Stimulated activated CD8-positive, alpha-beta memory T cell treated with anti-CD3 and anti-CD28 coated beads, Interleukin-15, amount 100 ng/mL, for 48 hours (primary cell): ENCODE measurements around the gene GPS1.

Experiments used
- DNase-seq, 2 donors: peaks; one replicate each; pipeline ENCODE4 v3.0.0-alpha.2; 2020; ENCODE audit warnings: low read depth in 2 of 2

Gene GPS1

DNA sequence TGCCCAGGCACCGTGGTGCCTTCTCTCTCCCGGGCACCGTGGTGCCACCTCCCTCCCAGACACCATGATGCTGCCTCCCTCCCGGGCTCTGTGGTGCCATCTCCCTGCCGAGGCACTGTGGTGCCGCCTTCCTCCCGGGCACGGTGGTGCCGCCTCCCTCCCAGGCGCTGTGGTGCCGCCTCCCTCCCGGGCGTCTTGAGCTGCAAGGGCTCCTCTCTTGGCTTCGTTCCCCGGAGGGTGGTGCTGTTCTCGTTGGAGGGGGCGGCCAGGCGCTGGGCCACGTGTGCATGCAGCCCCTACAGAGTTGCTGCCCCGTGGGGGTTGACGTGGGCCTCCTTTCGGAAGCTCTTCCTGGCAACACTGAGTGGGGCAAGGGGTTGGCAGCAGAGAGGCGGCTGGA is 37.3 kb upstream of the GPS1 start:
- no peak for DNase-seq

DNA sequence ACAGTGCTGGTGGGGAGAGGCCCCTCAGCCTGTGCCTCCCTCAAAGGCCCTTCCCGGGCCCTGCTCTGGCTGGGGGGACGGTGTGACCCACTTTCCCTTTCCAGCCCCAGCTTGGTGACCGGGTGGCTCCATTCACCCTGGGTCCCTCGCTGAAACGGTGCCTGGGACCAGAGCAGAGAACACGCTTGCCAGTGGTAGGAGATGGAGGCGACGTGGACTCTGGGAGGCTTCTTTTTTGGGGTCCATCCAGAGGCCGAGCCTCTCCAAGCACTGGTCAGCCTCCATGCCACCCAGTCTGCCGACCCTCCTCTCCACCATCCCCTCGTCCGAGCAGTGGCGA is 36.8 kb upstream of the GPS1 start:
- DNase-seq = no peak

- DNase-seq = no peak
Observed at GRCh38 chr17:82015311-82015971, 36.3 kb upstream of the GPS1 start.

DNA sequence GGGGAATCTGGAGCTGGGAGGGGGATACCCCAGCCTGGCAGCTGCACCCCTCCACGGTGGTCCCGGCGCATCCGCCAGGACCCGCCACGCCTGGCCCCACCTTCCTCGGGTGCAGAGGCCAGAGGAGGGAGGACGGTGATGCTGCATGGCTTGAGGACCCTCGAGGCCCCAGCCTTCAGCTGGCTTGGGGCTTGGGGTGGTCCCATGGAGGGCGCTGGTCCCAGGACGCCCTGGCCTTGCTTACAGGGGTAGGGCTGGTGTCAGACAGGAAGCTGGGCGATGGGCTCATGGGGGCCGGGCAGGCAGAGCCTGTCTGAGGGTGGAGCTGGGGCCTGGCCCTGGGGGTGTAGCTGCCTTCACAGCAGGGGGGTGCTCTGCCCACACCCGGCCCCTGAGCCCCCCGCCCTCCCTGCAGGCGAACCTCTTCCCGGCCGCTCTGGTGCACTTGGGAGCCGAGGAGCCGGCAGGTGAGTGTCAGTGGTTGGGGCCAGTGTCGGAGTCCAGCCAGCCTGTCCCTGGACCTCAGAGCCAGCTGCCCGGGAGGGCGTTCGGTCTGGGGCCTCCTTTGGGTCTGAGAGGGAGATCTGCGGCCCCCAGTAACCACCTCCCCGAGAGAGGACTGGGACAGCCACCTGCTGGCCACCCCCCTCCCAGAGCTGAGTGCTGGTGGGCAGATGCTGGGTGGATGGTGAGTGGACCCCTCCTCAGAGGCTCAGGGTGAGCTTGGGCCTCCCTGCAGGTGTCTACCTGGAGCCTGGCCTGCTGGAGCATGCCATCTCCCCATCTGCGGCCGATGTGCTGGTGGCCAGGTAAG is 35.4 kb upstream of the GPS1 start:
- DNase-seq = no peak

- DNase-seq = no peak
Observed at GRCh38 chr17:82016875-82017459, 34.7 kb upstream of the GPS1 start.

DNA sequence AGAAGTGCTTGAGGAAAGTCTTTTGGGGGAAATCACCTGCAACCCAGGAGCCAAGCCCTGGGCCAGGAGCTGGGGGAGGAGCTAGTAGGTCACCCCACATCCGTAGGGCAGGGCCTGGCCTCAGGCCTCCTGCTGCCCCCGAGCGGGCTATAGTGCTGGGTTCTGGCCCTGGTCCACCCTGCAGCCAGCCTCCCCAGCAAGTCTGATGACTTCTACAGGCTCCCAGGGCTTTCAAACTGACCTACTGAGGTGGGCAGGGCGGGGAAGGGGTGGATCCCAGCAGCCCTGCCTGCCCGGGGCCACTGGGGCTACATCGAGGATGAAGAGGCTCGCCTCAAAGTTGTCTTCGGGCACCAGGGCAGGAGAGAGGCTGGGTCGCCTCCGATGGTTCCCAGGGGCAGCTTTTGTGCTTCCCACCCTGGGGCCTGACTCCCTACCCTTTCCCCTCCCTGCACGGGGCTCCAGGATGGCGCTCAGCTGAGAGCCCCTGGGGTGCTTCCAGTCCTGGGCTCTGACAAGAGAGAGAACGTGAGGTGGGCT is 34.0 kb upstream of the GPS1 start:
- DNase-seq = no peak

DNA sequence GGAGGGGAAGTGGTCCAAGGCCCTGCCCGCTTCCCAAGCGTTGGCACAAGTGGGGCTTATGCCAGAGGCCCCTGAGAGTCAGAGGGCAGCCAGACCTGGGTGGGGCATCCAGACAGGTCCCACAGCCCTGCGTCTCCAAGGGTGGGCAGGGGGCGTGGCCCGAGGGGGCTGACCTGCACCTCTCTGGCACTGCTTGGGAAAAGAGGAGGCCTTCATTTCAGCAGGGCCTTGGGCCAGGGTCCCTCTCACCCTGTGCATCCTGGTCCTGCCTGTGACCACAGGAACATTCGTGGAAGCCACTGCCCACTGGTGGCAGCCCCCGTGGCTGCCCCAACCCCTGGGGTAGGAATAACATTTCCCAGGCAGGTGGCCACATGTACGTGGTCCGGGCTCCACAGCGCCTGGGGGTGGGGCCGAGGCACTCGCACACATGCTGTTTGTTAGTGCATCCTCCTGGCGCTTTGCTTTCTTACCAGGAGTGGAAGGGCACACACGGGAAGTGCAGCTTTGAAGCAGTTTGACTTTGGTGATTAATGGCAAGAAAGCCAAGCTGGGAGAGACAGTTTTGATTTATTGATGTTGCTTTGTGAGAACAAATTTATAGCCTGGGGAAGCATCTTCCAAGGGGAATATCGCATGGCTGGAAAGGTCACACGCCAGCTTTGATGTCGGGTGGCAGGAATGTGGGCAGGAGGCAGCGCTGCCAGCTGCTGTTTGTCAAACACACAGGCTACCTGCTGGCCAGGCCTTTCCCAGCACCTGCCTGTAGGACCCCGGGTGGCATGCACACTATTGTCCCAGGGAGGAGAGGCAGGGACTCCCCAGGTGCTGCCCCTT is 33.3 kb upstream of the GPS1 start:
- no peak for DNase-seq

DNA sequence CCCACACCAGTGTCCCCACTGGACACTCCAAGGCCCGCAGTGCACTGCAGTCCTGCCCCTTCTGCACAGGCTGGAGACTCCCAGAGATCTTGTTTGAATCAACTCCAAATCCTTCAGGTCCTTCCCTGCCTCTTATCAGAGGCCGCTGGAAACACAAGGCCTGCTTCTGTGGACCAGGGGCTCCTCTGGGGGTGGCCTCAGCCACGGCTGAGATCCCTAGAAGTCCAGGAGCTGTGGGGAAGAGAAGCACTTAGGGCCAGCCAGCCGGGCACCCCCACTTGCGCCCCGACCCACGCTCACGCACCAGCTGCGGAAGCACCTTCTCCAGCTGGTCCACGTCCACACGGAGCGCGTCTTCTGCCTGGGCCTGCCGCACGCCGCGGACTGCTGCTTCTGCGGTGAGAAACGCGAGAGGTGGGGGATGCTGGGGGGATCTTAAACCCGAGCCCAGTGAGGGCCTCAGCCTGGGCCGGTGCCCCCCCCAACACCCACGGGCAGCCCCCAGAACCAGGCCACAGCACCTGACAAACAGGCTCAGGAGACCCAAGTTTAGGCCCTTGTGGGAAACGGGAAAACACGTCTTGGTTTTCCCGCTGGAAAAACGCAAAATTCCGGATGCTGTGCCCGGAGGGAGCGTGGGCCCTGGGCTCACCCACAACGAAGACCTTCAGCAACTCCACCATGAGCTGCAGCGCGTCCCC is 32.6 kb upstream of the GPS1 start:
- no peak for DNase-seq

DNA sequence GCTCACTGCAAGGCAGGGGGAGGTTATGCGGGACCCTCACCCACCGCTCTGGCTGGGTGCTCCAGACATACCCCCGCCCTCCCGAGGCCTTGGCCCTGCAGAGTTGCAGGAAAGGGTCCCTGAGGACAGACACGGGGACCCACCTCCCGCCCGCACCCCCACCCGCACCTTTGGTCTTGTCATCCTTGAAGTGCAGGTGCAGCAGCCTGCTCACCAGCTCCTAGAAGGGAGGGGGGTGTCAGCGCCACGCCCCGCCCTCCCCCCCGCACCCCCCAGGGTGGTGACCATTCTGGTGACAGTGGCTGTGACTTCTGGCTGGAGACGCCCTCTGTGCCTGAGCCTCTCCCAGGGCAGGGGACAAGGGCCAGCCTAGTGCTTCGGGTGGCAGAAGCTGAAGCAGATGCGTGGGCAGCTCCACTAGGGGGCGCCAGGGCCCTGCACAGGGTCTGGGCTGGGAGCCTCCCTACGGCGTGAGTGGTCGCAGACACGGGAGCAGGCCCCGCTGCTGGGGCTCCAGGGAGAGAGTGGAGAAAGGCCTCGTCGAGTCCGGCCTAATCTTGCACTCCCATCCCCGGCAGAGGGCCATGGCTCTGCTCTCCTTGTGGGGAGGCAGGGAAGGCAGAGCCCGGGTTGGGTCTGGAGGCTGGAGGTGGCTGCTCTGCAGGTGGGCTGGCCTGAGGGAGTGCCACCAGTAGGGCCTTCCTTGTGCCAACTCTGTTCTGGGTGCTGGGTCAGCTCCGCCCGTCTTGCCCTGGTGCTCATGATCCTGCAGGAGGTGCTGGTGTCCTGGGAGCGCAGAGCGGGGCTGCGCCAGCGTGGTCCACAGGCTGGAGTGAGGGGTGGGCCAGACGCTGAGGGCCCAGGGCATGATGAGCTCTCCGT is 31.8 kb upstream of the GPS1 start:
- DNase-seq = peak; percentile 55 to 56

GRCh38 chr17:82020572-82021106 is 31.1 kb upstream of the GPS1 start:
- no peak for DNase-seq

GRCh38 chr17:82021107-82021899 is 30.4 kb upstream of the GPS1 start:
- no peak for DNase-seq

GRCh38 chr17:82021900-82022309 is 29.8 kb upstream of the GPS1 start:
- no peak for DNase-seq

DNA sequence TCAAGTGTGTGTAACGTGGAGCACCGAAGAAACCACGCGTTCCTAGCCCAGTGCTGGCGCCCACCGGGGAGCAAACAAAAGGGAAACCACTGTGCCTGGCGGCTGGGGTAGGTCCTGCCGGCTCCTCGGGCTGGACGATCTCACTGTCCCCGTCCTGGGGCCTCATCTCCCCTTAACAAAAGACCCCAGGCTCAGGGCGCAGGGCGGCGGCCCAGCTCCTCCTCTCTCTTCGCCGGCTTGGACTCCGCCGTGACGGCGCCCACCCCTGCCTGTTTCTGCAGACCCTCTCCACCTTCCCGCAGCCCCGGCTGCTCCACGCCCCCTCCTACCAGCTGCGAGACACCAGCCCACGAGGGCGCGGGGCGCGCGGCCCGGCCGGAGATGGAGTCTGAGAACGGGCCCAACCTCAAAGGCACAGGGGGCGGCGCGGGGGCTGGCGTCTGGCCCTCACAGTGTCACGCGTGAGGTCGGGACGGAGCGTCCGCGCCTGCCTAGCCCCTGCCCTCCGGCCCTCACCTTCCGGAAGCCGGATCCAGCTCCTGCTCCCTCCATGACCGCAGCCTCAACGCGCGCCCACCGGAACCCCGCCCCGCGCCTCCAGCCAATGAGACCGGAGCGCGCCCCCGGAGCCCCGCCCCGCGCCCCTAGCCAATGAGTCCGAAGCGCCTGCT is 29.3 kb upstream of the GPS1 start, which contains the start of gene CENPX:
Gene CENPX (minus strand): TSS at position 569 of the 671 bp plus-strand sequence. CDS start 17 bp downstream, at position 552.
- DNase-seq = no peak

DNA sequence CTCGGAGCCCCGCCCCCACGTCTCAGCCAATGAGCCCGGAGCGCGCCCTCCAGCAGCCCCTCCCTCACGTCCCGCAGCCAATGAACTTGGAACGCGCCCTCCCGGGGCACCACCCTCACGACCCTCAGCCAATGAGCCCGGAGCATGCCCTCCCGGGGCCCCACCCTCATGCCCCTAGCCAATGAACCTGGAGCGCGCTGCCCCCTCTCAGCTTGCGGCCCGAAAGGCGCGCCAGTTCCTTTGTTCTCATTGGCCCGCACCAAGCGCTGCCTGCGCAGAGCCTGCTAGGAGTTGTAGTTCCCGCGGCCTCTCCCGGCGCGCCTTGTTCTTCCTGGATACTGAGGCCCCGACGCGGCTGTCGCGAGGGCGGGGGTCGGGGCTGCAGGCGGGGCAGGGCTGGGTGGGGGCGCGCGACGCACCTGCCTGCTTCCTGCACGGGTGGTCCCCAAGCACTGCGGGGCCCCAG is 28.7 kb upstream of the GPS1 start, which contains the start of gene LRRC45:
Gene LRRC45 (plus strand): TSS at position 325 of the 466 bp plus-strand sequence. CDS start 339 bp downstream, outside the sequence.
- peak; percentile 100 for DNase-seq

DNA sequence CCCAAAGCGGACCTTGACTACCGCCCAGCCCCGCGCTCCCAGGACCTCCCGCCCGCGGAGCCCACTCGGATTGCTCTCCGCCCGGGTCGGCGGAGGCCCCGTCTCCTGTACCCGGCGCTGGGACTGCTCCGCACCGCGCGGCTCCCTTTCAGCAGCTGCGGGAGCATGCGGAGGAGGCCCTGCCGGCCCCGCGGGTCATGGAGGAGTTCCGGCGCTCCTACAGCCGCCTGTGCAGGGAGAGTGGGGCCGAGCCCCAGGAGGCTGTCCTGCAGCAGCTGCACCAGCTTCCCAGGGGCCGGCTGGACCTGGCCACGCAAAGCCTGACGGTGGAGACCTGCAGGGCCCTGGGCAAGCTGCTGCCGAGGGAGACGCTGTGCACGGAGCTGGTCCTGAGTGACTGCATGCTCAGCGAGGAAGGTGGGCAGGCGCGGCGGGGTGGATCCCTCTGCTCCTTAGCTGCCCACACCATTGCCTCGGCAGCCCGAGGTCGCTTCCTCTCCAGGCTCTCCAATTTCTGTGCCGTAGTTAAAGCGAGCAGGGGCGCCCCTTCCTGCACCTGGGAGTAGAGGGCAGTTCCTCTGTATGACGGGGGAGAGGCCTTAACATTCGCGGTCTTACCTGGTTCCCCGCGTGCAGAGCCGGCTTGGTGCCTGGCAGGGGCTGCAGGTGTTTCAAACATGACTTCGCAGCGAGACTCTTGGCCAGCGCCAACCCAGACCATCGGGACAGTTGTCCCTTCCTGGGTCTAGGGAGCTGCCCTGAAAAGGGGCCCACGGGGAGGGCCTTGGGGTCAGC is 28.1 kb upstream of the GPS1 start:
- no peak for DNase-seq

- no peak for DNase-seq
Observed at GRCh38 chr17:82024859-82025258, 26.8 kb upstream of the GPS1 start.

GRCh38 chr17:82025401-82026107 is 26.1 kb upstream of the GPS1 start:
- DNase-seq = no peak
